Lower lobe of right lung (tissue), 2 donors: ENCODE results near the gene DCUN1D2. TPM values are rescaled to one million over a fixed set of nuclear protein-coding genes. Genes with fewer than 3 reads are reported as not detected.

ENCODE experiments used
- ATAC-seq, 2 donors: fragments of 200-7000 bp; cut with Tn5 transposase; one replicate each; pipeline ENCODE4 v1.9.1; 2020 to 2022; ENCODE audit warnings: mild to moderate bottlenecking in 2 of 2, moderate library complexity in 2 of 2
- DNase-seq: peaks from one replicate; pipeline ENCODE4 v3.0.0-alpha.2; 2020
- H3K27ac ChIP-seq: fragments of 200-600 bp; one replicate; pipeline ENCODE4 v1.8.0; 2022
- H3K27me3 ChIP-seq: fragments of 200-600 bp; one replicate; pipeline ENCODE4 v1.8.0; 2022; ENCODE audit warnings: low read depth
- H3K36me3 ChIP-seq: fragments of 200-600 bp; one replicate; pipeline ENCODE4 v1.8.0; 2022; ENCODE audit warnings: mild to moderate bottlenecking
- H3K4me1 ChIP-seq: fragments of 200-600 bp; one replicate; pipeline ENCODE4 v1.8.0; 2022
- H3K4me3 ChIP-seq: fragments of 200-600 bp; one replicate; pipeline ENCODE4 v1.8.0; 2022; ENCODE audit warnings: mild to moderate bottlenecking
- H3K9me3 ChIP-seq: fragments of 200-600 bp; one replicate; pipeline ENCODE4 v1.8.0; 2022
- CTCF ChIP-seq: fragments of 200-600 bp; IDR thresholded peaks from one replicate; pipeline ENCODE4 v1.8.0; 2022; ENCODE audit warnings: antibody characterized with exemption, mild to moderate bottlenecking
- intact Hi-C: fragments of 100-400 bp; cut with DNase I; formaldehyde crosslinking; loops from one replicate; pipeline ENCODE4 v1.11.0; 2022
- total RNA-seq: library from RNA; stranded (reverse); fragmentation: NEBNext Ultra II Directional; extraction: Animal tissue kit (Norgen Biotek cat#: 25700); gene quantifications from one replicate; pipeline ENCODE4 v1.2.1, GENCODE V29; 2021
- donor health status: DM: no; HTN: yes; CAD: no; lungs with severe emphysema.

DCUN1D2 gene
- total RNA-seq, 1 donor from 2014 or later: 16.8 TPM

GRCh38 chr13:113495494-113496210 lies 5.1 kb upstream of the DCUN1D2 start:
- TF ChIP-seq CTCF: no peak
- Histone ChIP-seq H3K36me3 (peaks cover 58% of the 10 kb centered on the region), H3K27ac (no peak overlapping the region), H3K4me3 (no peak overlapping the region), H3K27me3 (no peaks in the 10 kb centered on the region), H3K4me1 (peaks cover 41% of the 10 kb centered on the region), H3K9me3 (no peaks in the 10 kb centered on the region)
- ATAC-seq (no peak), DNase-seq (no peak)
- intact Hi-C loops: no loop called here

GRCh38 chr13:113493315-113493951 lies 2.9 kb upstream of the DCUN1D2 start:
- Histone ChIP-seq H3K9me3 (no peaks in the 10 kb centered on the region), H3K4me1 (peaks cover 52% of the 10 kb centered on the region), H3K4me3 (no peak overlapping the region), H3K27me3 (no peaks in the 10 kb centered on the region), H3K27ac (peak overlapping the region; percentile 53), H3K36me3 (peaks cover 35% of the 10 kb centered on the region)
- DNase-seq: no peak
- peak in 1 of 2 donors; percentile 52 for ATAC-seq
- intact Hi-C loops: no loop called here
- no peak for TF ChIP-seq CTCF

- DNase-seq (no peak), ATAC-seq (no peak)
- H3K4me1 ChIP-seq: peaks cover 52% of the 10 kb centered on the region
- H3K4me3 ChIP-seq: peak overlapping the region; percentile 91
- H3K9me3 ChIP-seq: no peaks in the 10 kb centered on the region
- no peaks in the 10 kb centered on the region for H3K27me3 ChIP-seq
- no peak for TF ChIP-seq CTCF
- no peak overlapping the region for H3K27ac ChIP-seq
- intact Hi-C loops: no loop called here
- peaks cover 22% of the 10 kb centered on the region for H3K36me3 ChIP-seq
These were observed 1.5 kb upstream of the DCUN1D2 start for GRCh38 chr13:113491982-113492381.

- H3K27me3 ChIP-seq: no peaks in the 10 kb centered on the region
- ATAC-seq: peak; percentile 7 to 11
- no peak for TF ChIP-seq CTCF
- H3K9me3 ChIP-seq: no peaks in the 10 kb centered on the region
- H3K4me1 ChIP-seq: peaks cover 52% of the 10 kb centered on the region
- peak; percentile 60 for DNase-seq
- H3K4me3 ChIP-seq: peak overlapping the region; percentile 91
- intact Hi-C loops: no loop called here
- H3K36me3 ChIP-seq: peaks cover 17% of the 10 kb centered on the region
- peak overlapping the region; percentile 89 for H3K27ac ChIP-seq
These were observed 940 bp upstream of the DCUN1D2 start for GRCh38 chr13:113491418-113491883.

GRCh38 chr13:113489549-113490495 lies 689 bp downstream of the DCUN1D2 start:
- H3K4me3 ChIP-seq: peak overlapping the region; percentile 91
- intact Hi-C loops: no loop called here
- peak overlapping the region; percentile 89 for H3K27ac ChIP-seq
- peaks cover 2% of the 10 kb centered on the region for H3K36me3 ChIP-seq
- ATAC-seq: peak; percentile 16 to 22
- H3K4me1 ChIP-seq: peaks cover 39% of the 10 kb centered on the region
- no peaks in the 10 kb centered on the region for H3K9me3 ChIP-seq
- no peak for TF ChIP-seq CTCF
- peak; percentile 60 for DNase-seq
- no peaks in the 10 kb centered on the region for H3K27me3 ChIP-seq
